ENCODE measurements around the gene ULK4.

Gene ULK4

GRCh38 chr3:41244620-41245336 lies 717.1 kb downstream of the ULK4 start:
- DNase-seq: no peak

- no peak for DNase-seq
Observed at GRCh38 chr3:41243183-41243582, 718.7 kb downstream of the ULK4 start.

GRCh38 chr3:41241800-41242571 lies 719.9 kb downstream of the ULK4 start:
- no peak for DNase-seq

- no peak for DNase-seq
Observed at GRCh38 chr3:41241161-41241560, 720.7 kb downstream of the ULK4 start.

GRCh38 chr3:41239587-41239986 lies 722.3 kb downstream of the ULK4 start:
- no peak for DNase-seq

- DNase-seq: no peak
Observed at GRCh38 chr3:41237907-41238306, 724.0 kb downstream of the ULK4 start.

GRCh38 chr3:41236228-41236627 lies 725.7 kb downstream of the ULK4 start:
- DNase-seq: no peak

- no peak for DNase-seq
Observed at GRCh38 chr3:41234823-41235721, 726.8 kb downstream of the ULK4 start.

- DNase-seq: no peak
Observed at GRCh38 chr3:41224120-41224806, 737.6 kb downstream of the ULK4 start.

- DNase-seq: no peak
Observed at GRCh38 chr3:41223691-41224090, 738.2 kb downstream of the ULK4 start.

- DNase-seq: no peak
Observed at GRCh38 chr3:41223078-41223477, 738.8 kb downstream of the ULK4 start.

GRCh38 chr3:41222501-41222900 lies 739.4 kb downstream of the ULK4 start:
- DNase-seq: no peak

- DNase-seq: no peak
Observed at GRCh38 chr3:41222012-41222411, 739.9 kb downstream of the ULK4 start.

GRCh38 chr3:41220906-41221677 lies 740.8 kb downstream of the ULK4 start:
- no peak for DNase-seq

GRCh38 chr3:41219424-41219823 lies 742.5 kb downstream of the ULK4 start:
- no peak for DNase-seq

- DNase-seq: no peak
Observed at GRCh38 chr3:41216993-41217392, 744.9 kb downstream of the ULK4 start.

- DNase-seq: no peak
Observed at GRCh38 chr3:41216422-41216821, 745.5 kb downstream of the ULK4 start.

GRCh38 chr3:41213588-41213987 lies 748.3 kb downstream of the ULK4 start:
- no peak for DNase-seq

- no peak for DNase-seq
Observed at GRCh38 chr3:41212088-41212487, 749.8 kb downstream of the ULK4 start.

- DNase-seq: no peak
Observed at GRCh38 chr3:41210966-41211365, 750.9 kb downstream of the ULK4 start.

- no peak for DNase-seq
Observed at GRCh38 chr3:41209646-41210045, 752.3 kb downstream of the ULK4 start.

All from NCI-H510A treated with DMSO at 0.1 percent for 48 hours (cell line).